GM12874 (cell line): ENCODE measurements around the gene MSL3B.

ENCODE experiments used
- TF ChIP-seq, protein P1 (sequence below): IDR thresholded peaks from 2 replicates; pipeline ENCODE4 v1.5.1; 2011; ENCODE audit warnings: low read depth, mild to moderate bottlenecking, control low read depth, low read length, moderate library complexity; ENCODE audit not compliant: insufficient read depth

MSL3B gene

GRCh38 chr2:233845301-233846060 is 22.7 kb downstream of the MSL3B start:
- TF ChIP-seq, protein P1, sequence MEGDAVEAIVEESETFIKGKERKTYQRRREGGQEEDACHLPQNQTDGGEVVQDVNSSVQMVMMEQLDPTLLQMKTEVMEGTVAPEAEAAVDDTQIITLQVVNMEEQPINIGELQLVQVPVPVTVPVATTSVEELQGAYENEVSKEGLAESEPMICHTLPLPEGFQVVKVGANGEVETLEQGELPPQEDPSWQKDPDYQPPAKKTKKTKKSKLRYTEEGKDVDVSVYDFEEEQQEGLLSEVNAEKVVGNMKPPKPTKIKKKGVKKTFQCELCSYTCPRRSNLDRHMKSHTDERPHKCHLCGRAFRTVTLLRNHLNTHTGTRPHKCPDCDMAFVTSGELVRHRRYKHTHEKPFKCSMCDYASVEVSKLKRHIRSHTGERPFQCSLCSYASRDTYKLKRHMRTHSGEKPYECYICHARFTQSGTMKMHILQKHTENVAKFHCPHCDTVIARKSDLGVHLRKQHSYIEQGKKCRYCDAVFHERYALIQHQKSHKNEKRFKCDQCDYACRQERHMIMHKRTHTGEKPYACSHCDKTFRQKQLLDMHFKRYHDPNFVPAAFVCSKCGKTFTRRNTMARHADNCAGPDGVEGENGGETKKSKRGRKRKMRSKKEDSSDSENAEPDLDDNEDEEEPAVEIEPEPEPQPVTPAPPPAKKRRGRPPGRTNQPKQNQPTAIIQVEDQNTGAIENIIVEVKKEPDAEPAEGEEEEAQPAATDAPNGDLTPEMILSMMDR, result no peak

- TF ChIP-seq, protein P1, result no peak
Measured at GRCh38 chr2:233844836-233845235, 23.4 kb downstream of the MSL3B start.

DNA sequence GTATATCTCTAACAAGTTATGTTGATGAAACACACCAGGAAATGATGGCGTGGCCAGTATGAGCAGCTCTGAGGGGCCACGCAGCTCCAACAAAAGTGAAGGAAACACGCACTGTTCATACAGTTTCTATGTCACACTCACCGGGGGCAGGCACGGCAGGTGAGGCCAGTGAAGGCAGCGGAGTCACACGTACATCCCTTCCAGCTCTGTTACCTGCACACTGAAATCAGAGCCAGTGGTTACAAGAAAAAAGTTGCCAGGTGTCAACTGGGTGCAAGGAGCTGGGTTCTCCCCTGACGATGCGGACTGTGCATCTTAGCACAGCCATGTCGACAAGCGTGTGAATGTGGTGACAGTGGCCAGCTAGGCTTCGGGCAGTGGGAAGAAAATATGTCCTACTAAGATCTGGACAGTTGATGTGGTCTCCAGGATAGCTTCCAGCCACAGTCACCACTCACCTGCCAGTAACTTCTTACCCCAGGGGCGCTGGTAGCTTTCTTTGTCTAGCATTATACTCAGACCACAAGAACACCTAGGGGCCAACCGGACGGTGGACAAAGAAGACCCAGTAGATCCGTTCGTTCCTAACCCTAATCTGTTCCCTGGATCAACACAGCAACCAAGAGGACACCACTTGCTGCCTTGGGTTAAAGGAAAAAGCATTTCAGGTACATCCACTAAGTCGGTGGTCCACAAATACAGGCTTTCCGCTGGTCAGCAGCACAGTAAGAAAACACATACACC is 23.9 kb downstream of the MSL3B start:
- TF ChIP-seq, protein P1, result no peak

DNA sequence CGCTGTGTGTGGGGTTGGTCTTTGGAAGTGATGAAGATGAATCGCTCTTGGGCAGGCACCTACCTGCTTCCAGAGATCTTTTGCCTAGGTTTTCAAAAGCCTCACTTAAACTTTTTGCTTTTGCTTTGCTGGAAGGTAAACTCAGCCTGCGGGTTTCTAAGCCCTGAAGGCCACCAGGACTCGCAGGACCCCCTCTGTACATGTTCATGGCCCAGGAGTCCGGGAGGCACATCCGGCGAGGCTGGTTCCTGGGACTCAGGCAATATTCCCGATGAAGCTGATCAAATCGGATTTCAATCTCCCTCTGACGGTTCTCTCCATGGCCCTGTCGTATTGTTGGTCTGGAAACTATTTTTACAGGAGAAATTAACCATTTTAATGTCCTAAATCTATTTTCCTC is 27.0 kb downstream of the MSL3B start:
- TF ChIP-seq, protein P1, result no peak

GRCh38 chr2:233840520-233840919 is 27.7 kb downstream of the MSL3B start:
- TF ChIP-seq, protein P1, result no peak

DNA sequence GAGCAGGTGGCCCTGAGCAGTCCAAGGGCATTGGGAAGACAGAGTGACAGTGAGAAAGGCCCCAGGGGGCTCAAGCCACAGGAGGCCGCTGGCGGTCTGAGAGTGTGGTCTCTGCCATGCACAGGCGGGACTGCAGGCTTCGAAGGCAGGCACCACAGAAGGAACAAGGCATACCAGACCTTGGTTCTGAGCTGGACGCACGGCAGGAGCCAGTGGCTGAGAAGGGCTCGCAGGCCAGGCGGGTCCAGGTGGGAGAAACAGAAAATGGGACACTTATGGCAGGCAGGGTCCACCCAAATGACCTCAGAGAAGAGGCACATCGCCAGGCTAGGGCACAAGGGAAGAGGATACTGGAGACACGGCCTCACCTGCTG is 28.8 kb downstream of the MSL3B start:
- TF ChIP-seq, protein P1, result no peak

- TF ChIP-seq, protein P1, result no peak
Measured at GRCh38 chr2:233838726-233839446, 29.3 kb downstream of the MSL3B start.
